ENCODE data around the gene P2RX6.

- TF ChIP-seq POLR2A (IDR thresholded peaks at IDR 0.05): no peak
- TF ChIP-seq, protein P1, sequence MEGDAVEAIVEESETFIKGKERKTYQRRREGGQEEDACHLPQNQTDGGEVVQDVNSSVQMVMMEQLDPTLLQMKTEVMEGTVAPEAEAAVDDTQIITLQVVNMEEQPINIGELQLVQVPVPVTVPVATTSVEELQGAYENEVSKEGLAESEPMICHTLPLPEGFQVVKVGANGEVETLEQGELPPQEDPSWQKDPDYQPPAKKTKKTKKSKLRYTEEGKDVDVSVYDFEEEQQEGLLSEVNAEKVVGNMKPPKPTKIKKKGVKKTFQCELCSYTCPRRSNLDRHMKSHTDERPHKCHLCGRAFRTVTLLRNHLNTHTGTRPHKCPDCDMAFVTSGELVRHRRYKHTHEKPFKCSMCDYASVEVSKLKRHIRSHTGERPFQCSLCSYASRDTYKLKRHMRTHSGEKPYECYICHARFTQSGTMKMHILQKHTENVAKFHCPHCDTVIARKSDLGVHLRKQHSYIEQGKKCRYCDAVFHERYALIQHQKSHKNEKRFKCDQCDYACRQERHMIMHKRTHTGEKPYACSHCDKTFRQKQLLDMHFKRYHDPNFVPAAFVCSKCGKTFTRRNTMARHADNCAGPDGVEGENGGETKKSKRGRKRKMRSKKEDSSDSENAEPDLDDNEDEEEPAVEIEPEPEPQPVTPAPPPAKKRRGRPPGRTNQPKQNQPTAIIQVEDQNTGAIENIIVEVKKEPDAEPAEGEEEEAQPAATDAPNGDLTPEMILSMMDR (IDR thresholded peaks at IDR 0.05): no peak
These were observed 18.1 kb upstream of the P2RX6 start for GRCh38 chr22:20996598-20997535.
